Suprapubic skin (tissue), 4 donors: Measurements from ENCODE around the gene RHBDD2.

Source experiments
- CTCF ChIP-seq, 2 donors: fragments of 200-600 bp in 1 of 2; fragments of 450-650 bp in 1 of 2; sonication (generic) in 1 of 2; IDR thresholded peaks; one replicate each; pipeline ENCODE4 v1.5.1; 2016 to 2019; ENCODE audit warnings: antibody characterized with exemption in 2 of 2, mild to moderate bottlenecking in 1 of 2, moderate library complexity in 1 of 2
- POLR2A ChIP-seq, 2 donors: fragments of 450-650 bp; IDR thresholded peaks; one replicate each; pipeline ENCODE4 v1.6.1; 2017; ENCODE audit warnings: antibody characterized with exemption in 2 of 2, mild to moderate bottlenecking in 2 of 2, moderate library complexity in 2 of 2
- POLR2AphosphoS5 ChIP-seq, 3 donors: sonication (generic); formaldehyde crosslinking; IDR thresholded peaks; one replicate each; pipeline ENCODE4 v1.6.1; 2017; ENCODE audit warnings: antibody characterized with exemption in 3 of 3

- TF ChIP-seq CTCF (IDR thresholded peaks at IDR 0.05) (no peak), POLR2AphosphoS5 (IDR thresholded peaks at IDR 0.05) (peak in 1 of 3 donors; percentile 84), POLR2A (IDR thresholded peaks at IDR 0.05) (no peak)
Measured at GRCh38 chr7:75937958-75938786, 59.3 kb downstream of the RHBDD2 start.
